SK-N-SH (cell line): ENCODE measurements around the gene PLPP6.

ENCODE experiments used
- CTCF ChIP-seq: fragments of 200-600 bp; sonication (generic); IDR thresholded peaks from 2 replicates; pipeline ENCODE4 v1.6.1; 2017; ENCODE audit warnings: antibody characterized with exemption, mild to moderate bottlenecking, moderate library complexity
- EP300 ChIP-seq, 2 experiments: IDR thresholded peaks; 2 replicates each; pipeline versions ENCODE4 v1.4.0 to v1.6.1; 2012; ENCODE audit warnings: borderline replicate concordance in 1 of 2, low read depth in 1 of 2, low read length in 1 of 2
- POLR2AphosphoS5 ChIP-seq: IDR thresholded peaks from 2 replicates; pipeline ENCODE4 v1.6.1; 2012; ENCODE audit warnings: low read depth, low read length
- SMC3 ChIP-seq: IDR thresholded peaks from 2 replicates; pipeline ENCODE4 v1.6.1; 2012; ENCODE audit warnings: low read depth, low read length, improper control_type of control experiment

- TF ChIP-seq CTCF (no peak), POLR2AphosphoS5 (no peak), SMC3 (no peak), EP300 (IDR thresholded peaks at IDR 0.05; ENCODE audit: borderline replicate concordance in 1 of 2, low read depth in 1 of 2, low read length in 1 of 2) (no peak)
These were observed 46.8 kb upstream of the PLPP6 start for GRCh38 chr9:4615251-4615650.
